ENCODE data around the gene CHRNA9.
A peak's percentile ranks its signal among the peaks of the same experiment; 100 is the strongest.

The CHRNA9 gene

DNA sequence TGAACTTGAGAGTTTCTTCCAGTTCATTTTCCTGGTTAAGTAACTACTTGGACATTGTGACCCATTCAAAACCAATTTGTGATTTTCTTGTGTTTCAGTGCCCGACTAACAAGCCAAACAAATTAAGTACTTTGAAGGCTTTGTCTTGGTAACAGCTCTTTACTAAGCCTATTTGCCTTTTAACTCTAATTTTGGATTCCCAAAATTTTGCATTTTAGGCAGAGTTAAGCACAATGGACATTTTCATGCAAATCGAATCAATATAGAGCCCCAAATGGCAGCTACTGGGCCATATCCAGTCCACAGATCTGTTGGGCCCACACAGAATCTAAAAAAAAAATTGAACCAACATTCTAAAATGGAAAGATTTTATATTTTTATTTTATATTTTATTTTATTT, 31.4 kb upstream of the CHRNA9 start:
- no peak for DNase-seq (ENCODE audit: extremely low spot score)
- ChIA-PET CTCF (interaction anchor here (3.0 to 5.9 kb wide), 2 partner anchors 13 to 76 kb away, joined by 9 to 47 read pairs; no protein-coding TSS in a partner anchor), POLR2A (interaction anchor here (0.6 kb wide), 1 partner anchor 68 kb away, joined by 5 read pairs; no protein-coding TSS in a partner anchor)
- TF ChIP-seq, protein P1, sequence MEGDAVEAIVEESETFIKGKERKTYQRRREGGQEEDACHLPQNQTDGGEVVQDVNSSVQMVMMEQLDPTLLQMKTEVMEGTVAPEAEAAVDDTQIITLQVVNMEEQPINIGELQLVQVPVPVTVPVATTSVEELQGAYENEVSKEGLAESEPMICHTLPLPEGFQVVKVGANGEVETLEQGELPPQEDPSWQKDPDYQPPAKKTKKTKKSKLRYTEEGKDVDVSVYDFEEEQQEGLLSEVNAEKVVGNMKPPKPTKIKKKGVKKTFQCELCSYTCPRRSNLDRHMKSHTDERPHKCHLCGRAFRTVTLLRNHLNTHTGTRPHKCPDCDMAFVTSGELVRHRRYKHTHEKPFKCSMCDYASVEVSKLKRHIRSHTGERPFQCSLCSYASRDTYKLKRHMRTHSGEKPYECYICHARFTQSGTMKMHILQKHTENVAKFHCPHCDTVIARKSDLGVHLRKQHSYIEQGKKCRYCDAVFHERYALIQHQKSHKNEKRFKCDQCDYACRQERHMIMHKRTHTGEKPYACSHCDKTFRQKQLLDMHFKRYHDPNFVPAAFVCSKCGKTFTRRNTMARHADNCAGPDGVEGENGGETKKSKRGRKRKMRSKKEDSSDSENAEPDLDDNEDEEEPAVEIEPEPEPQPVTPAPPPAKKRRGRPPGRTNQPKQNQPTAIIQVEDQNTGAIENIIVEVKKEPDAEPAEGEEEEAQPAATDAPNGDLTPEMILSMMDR (IDR thresholded peaks at IDR 0.05; ENCODE audit: control extremely low read depth, extremely low read depth, low read depth, missing control alignments): no peak

DNA sequence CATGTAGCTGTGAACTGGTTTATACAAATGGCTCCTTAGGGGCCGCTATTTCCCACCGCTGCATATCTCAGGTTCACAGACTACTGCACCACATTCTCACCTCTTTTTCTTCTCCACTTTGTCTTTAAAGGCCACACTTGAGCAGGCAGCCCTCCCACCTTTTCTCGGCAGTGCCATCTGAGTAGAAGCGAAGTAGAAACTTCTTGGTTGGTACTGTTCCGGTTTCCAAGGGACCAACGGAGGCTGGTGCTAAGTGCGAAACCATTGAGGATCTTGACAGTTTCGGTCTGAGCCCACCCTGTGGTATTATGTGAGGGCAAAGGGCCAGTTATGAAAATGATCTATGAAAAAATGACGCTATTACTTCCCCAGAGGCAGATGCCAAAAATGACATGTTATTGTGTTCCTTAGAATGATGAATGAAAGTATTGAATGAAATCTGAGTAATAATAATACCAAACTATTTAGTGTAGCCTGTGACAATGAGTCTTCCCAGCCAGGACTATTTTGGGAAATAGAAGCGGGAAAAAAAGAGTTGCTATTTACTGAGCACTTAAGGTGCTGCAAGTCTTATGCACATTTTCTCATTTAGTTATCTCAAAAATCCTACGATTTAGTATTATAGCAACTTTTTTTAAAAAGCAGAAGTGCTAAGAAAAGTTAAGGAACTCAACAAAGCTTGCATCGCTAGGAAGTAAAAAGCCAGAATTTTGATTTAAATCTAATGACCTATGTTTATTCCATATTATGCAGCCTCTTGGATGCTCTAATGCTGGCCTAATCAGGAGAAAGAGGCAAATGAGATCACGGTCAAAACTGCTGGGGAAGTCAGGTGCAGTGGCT, 29.6 kb upstream of the CHRNA9 start:
- POLR2A ChIA-PET: no interaction called here
- CTCF ChIA-PET: interaction anchor here (0.9 to 5.9 kb wide), 8 partner anchors 11 to 248 kb away, joined by 3 to 47 read pairs (median 6); no protein-coding TSS in a partner anchor
- TF ChIP-seq, protein P1 (IDR thresholded peaks at IDR 0.05; ENCODE audit: control extremely low read depth, extremely low read depth, low read depth, missing control alignments): peak; percentile 17
- peak; percentile 42 for DNase-seq (ENCODE audit: extremely low spot score)

DNA sequence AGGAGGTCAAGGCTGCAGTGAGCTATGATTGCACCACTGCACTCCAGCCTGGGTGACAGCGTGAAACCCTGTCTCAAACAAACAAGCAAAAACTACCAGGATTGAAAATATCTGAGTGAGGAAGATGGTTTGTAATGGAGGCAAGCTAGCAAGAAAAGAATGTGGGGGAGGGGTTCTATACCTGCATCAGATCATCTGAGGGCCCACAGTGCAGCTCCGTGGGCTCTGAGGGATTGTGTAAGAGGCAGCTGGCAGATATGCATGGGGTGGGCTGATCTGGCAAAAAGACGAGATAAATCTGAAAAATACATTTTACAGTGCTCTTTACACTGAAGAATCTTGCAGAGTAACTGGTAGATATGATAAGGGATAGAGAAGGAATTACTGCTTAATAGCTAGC, 28.9 kb upstream of the CHRNA9 start:
- no peak for DNase-seq (ENCODE audit: extremely low spot score)
- TF ChIP-seq, protein P1 (IDR thresholded peaks at IDR 0.05; ENCODE audit: control extremely low read depth, extremely low read depth, low read depth, missing control alignments): no peak
- POLR2A ChIA-PET: no interaction called here
- CTCF ChIA-PET: interaction anchor here (1.2 to 5.9 kb wide), 8 partner anchors 11 to 248 kb away, joined by 3 to 47 read pairs (median 11); no protein-coding TSS in a partner anchor

DNA sequence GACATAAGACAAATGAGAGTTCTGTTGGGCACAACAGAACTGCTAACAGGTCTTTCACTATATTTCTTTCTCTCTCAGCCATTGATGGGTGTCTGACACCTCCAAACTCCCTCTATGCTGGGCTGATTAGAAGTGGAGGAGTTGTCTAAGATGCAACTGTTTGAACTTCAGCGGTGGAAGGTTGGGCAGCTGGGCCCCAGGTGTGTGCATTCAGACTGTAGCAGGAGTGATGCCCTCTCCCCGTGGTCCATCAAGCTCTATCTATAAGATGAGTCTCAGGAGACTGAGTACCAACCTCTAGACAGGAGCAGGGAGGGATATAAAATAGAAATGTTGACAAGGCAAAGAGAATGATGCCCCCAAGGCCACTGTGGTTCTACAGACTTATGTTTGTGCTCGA, 28.2 kb upstream of the CHRNA9 start:
- DNase-seq (ENCODE audit: extremely low spot score): no peak

DNA sequence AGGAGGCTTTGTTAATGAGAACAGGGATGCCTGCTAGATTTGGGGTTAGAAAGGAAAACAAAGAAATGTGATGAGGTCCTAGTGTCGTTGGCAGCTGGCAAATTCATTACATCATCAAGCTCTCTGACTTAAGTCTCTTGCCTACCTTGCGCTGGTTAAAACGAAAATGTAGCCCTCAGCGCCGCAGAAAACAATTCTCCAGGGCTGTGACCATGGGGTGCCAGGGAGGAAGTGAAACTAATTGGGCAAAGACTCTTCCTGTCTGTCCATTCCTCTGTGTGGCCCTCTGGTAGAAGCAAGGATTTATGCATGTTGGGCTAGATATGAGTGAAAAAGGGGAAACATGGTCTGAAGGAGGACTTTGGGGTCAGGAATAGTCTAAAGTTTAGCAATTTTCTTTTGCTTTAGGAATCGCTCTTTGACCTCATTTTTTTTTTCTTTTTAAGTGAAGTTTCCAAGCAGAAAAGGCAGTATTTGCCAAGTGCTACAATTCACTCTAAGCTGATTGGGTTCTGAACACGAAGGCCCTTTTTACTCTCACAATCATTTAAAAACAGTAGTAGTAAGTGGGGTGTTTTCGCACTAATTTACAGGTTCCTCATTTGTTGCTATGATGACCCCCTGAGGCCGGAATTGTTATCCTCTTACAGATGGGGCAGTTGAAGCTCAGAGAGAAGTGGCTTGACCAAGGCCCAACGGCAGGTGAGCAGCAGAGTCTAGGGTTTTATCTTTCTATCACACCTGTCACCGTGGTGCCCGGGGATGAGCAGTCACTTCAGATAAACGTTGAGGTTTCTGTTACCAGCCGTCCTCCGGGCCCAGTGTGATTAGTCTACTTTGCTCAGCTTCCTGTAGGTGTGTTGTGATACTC, 27.3 kb upstream of the CHRNA9 start:
- no peak for DNase-seq (ENCODE audit: extremely low spot score)
- ChIA-PET CTCF (interaction anchor here (0.7 to 5.9 kb wide), 28 partner anchors 9 to 330 kb away, joined by 3 to 47 read pairs (median 4); partner anchors contain the start of gene N4BP2), POLR2A (interaction anchor here (0.5 to 1.9 kb wide), 2 partner anchors 9 to 79 kb away, joined by 3 to 7 read pairs; no protein-coding TSS in a partner anchor)
- TF ChIP-seq, protein P1 (IDR thresholded peaks at IDR 0.05; ENCODE audit: control extremely low read depth, extremely low read depth, low read depth, missing control alignments): peak; percentile 29

More for the DNA sequence above, 28.2 kb upstream of the CHRNA9 start:
- POLR2A ChIA-PET: interaction anchor here (0.5 to 1.9 kb wide), 2 partner anchors 10 to 78 kb away, joined by 3 to 7 read pairs; no protein-coding TSS in a partner anchor
- CTCF ChIA-PET: interaction anchor here (0.7 to 5.9 kb wide), 20 partner anchors 10 to 251 kb away, joined by 3 to 47 read pairs (median 4); partner anchors contain the start of gene N4BP2
- TF ChIP-seq, protein P1 (IDR thresholded peaks at IDR 0.05; ENCODE audit: control extremely low read depth, extremely low read depth, low read depth, missing control alignments): no peak

Data from GM10248 (cell line).